NCI-H1694 (cell line): ENCODE results near the gene WNK4.

ENCODE experiments used
- DNase-seq: peaks from one replicate; lab custom pipeline; 2025; lab: John Stamatoyannopoulos, UW

Gene WNK4

GRCh38 chr17:42772945-42773289 lies 7.5 kb upstream of the WNK4 start:
- no peak for DNase-seq

- peak; percentile 68 for DNase-seq
Measured at GRCh38 chr17:42773290-42774035, 6.9 kb upstream of the WNK4 start, which contains the start of gene VPS25. Gene VPS25 (plus strand): TSS chr17:42773449. CDS start chr17:42773476, 27 bp downstream.

GRCh38 chr17:42774066-42774745 lies 6.2 kb upstream of the WNK4 start:
- DNase-seq, result no peak

- no peak for DNase-seq
Measured at GRCh38 chr17:42775534-42776098, 4.8 kb upstream of the WNK4 start.

GRCh38 chr17:42778570-42778969 lies 1.8 kb upstream of the WNK4 start:
- DNase-seq, result no peak

GRCh38 chr17:42779304-42779935 lies 990 bp upstream of the WNK4 start:
- DNase-seq, result no peak

- no peak for DNase-seq
Measured at GRCh38 chr17:42780851-42781638, 635 bp downstream of the WNK4 start.

- DNase-seq, result no peak
Measured at GRCh38 chr17:42781639-42782165, 1.3 kb downstream of the WNK4 start.

GRCh38 chr17:42782166-42783061 lies 2.0 kb downstream of the WNK4 start:
- no peak for DNase-seq

GRCh38 chr17:42783062-42783790 lies 2.8 kb downstream of the WNK4 start:
- no peak for DNase-seq

- no peak for DNase-seq
Measured at GRCh38 chr17:42783791-42784138, 3.4 kb downstream of the WNK4 start.

- no peak for DNase-seq
Measured at GRCh38 chr17:42784409-42784808, 4.0 kb downstream of the WNK4 start.

GRCh38 chr17:42784811-42785592 lies 4.6 kb downstream of the WNK4 start:
- DNase-seq, result no peak

GRCh38 chr17:42787266-42787665 lies 6.9 kb downstream of the WNK4 start:
- no peak for DNase-seq

GRCh38 chr17:42791948-42792347 lies 11.5 kb downstream of the WNK4 start:
- no peak for DNase-seq

- no peak for DNase-seq
Measured at GRCh38 chr17:42792545-42792944, 12.1 kb downstream of the WNK4 start.

GRCh38 chr17:42795061-42795460 lies 14.7 kb downstream of the WNK4 start:
- DNase-seq, result no peak

- no peak for DNase-seq
Measured at GRCh38 chr17:42795465-42795864, 15.1 kb downstream of the WNK4 start.

- DNase-seq, result no peak
Measured at GRCh38 chr17:42796066-42796758, 15.8 kb downstream of the WNK4 start.
